OCI-LY3 (cell line): ENCODE results near the gene PPM1B.

Source experiments
- EZH2phosphoT487 ChIP-seq: fragments of 200-600 bp; shearing (Covaris generic); IDR thresholded peaks from 2 replicates; pipeline ENCODE4 v1.6.1; 2018; ENCODE audit warnings: antibody characterized with exemption, mixed run types, low read depth
- TF ChIP-seq, protein P1 (sequence below): fragments of 200-600, 300-600 bp; sonication (generic); IDR thresholded peaks from 2 replicates; pipeline ENCODE4 v1.5.1; 2014; ENCODE audit warnings: antibody characterized with exemption, low read length, low read depth

DNA sequence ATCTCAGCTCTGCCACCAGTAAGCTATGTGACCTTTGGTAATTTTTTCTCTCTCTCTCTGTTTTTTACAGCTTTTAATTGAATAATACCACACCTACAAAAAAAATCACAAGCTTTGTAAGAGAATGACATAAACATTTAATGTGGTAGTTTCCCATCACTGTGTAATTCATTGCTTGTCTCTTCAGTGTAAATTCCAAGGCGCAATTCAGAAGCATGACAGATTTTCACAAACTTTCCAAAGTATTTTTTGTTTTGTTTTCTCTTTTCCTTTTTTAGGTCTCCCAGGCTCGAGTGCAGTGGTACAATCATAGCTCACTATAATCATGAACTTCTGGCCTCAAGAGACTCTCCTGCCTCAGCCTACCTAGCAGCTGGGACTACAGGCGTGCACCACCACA lies 25.0 kb upstream of the PPM1B start:
- TF ChIP-seq, protein P1, sequence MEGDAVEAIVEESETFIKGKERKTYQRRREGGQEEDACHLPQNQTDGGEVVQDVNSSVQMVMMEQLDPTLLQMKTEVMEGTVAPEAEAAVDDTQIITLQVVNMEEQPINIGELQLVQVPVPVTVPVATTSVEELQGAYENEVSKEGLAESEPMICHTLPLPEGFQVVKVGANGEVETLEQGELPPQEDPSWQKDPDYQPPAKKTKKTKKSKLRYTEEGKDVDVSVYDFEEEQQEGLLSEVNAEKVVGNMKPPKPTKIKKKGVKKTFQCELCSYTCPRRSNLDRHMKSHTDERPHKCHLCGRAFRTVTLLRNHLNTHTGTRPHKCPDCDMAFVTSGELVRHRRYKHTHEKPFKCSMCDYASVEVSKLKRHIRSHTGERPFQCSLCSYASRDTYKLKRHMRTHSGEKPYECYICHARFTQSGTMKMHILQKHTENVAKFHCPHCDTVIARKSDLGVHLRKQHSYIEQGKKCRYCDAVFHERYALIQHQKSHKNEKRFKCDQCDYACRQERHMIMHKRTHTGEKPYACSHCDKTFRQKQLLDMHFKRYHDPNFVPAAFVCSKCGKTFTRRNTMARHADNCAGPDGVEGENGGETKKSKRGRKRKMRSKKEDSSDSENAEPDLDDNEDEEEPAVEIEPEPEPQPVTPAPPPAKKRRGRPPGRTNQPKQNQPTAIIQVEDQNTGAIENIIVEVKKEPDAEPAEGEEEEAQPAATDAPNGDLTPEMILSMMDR: no peak
- TF ChIP-seq EZH2phosphoT487: no peak
